Ovary (tissue), 9 donors: ENCODE data around the gene TLNRD1. TPM values are rescaled to one million over a fixed set of nuclear protein-coding genes. Genes with fewer than 3 reads are reported as not detected.

ENCODE experiments used
- DNase-seq, 5 donors: peaks; one replicate each; pipeline ENCODE4 v3.0.0-alpha.2; 2019 to 2020
- H3K27ac ChIP-seq, 2 donors: fragments of 200-600 bp; one replicate each; pipeline versions ENCODE4 v1.5.1 to v1.8.0; 2019 to 2022
- H3K27me3 ChIP-seq: fragments of 200-600 bp; one replicate; pipeline ENCODE4 v1.8.0; 2022
- H3K36me3 ChIP-seq: fragments of 200-600 bp; sonication (generic); one replicate; pipeline ENCODE4 v1.5.1; 2019
- H3K4me1 ChIP-seq: one replicate; pipeline ENCODE4 v1.8.1; 2013; ENCODE audit warnings: mild to moderate bottlenecking, moderate library complexity; ENCODE audit not compliant: insufficient read depth
- H3K4me3 ChIP-seq: fragments of 200-600 bp; sonication (generic); one replicate; pipeline ENCODE4 v1.5.1; 2017
- H3K9me3 ChIP-seq, 2 donors: fragments of 200-600 bp in 1 of 2; sonication (generic) in 1 of 2; one replicate each; pipeline versions ENCODE4 v1.5.1 to v1.8.1; 2013 to 2019; ENCODE audit warnings: mild to moderate bottlenecking in 1 of 2, moderate library complexity in 1 of 2
- CTCF ChIP-seq, 3 donors: fragments of 450-650 bp in 2 of 3; fragments of 200-600 bp in 1 of 3; IDR thresholded peaks; one replicate each; pipeline versions ENCODE4 v1.5.1 to v1.8.0; 2016 to 2022; ENCODE audit warnings: antibody characterized with exemption in 3 of 3, mild to moderate bottlenecking in 1 of 3
- EP300 ChIP-seq: sonication (generic); formaldehyde crosslinking; IDR thresholded peaks from one replicate; pipeline ENCODE4 v1.6.1; 2017; ENCODE audit warnings: antibody characterized with exemption
- POLR2A ChIP-seq: fragments of 450-650 bp; IDR thresholded peaks from one replicate; pipeline ENCODE4 v1.6.1; 2017; ENCODE audit warnings: antibody characterized with exemption, mild to moderate bottlenecking, moderate library complexity
- WGBS, 3 donors: extraction: QIAGEN DNeasy Blood & Tissue Kit in 1 of 3; methylation state at CpG; one replicate each; pipeline versions ENCODE4 v1.1.5 to v1.1.7; 2013 to 2017; 5-methylcytosine and 5-hydroxymethylcytosine counted together
- intact Hi-C, 4 donors: fragments of 100-400 bp; cut with DNase I; formaldehyde crosslinking; loops; one replicate each; pipeline versions ENCODE4 v1.11.0 to v1.15.1; 2022 to 2023
- polyA plus RNA-seq, 2 donors: library from polyadenylated mRNA; stranded (reverse); fragments of 200-250 nt in 1 of 2; fragments of 350-450 nt in 1 of 2; fragmentation: Illumina TruSeq in 1 of 2; extraction: RNeasy Lipid Tissue Mini Kit (QIAGEN cat#74804) in 1 of 2; gene quantifications; one replicate each; pipeline ENCODE4 v1.2.3, GENCODE V29; 2013 to 2014
- total RNA-seq, 7 donors: library from RNA; depleted of rRNA in 2 of 7; stranded (reverse); fragments of >200 nt in 2 of 7; fragmentation: NEBNext Ultra II Directional in 3 of 7; extraction: Animal tissue kit (Norgen Biotek cat#: 25700) in 3 of 7; gene quantifications; one replicate each; pipeline versions ENCODE4 v1.1.0 to v1.2.4, GENCODE V29; 2016 to 2023
- donor health status: DM: no; HTN: no; CAD: no; lungs with moderate emphysema.
- donor health status: DM: no; HTN: no; CAD: no.
- donor health status: Bipolar disorder and iron deficiency.
- donor health status: DM: yes; HTN: yes; CAD: no.
- donor health status: DM: no; HTN: no; CAD: no.
- donor health status: DM: yes; HTN: yes; CAD: no.

The TLNRD1 gene
- total and polyA plus RNA-seq, 9 donors: 4.2 to 15.2 (median 10.3) TPM

- H3K4me1 ChIP-seq: peaks cover 2% of the 10 kb centered on the region
- 91 to 96% (median 91%) methylated on average over 2 of the region's 2 CpGs for WGBS, 3 donors
- H3K27me3 ChIP-seq: no peaks in the 10 kb centered on the region
- H3K36me3 ChIP-seq: no peaks in the 10 kb centered on the region
- DNase-seq: no peak
- intact Hi-C loops: no loop called here
- no peaks in the 10 kb centered on the region for H3K9me3 ChIP-seq
- H3K4me3 ChIP-seq: no peak overlapping the region
- no peak for TF ChIP-seq EP300
- TF ChIP-seq CTCF (IDR thresholded peaks at IDR 0.05): no peak
- no peak for TF ChIP-seq POLR2A
- no peak overlapping the region for H3K27ac ChIP-seq
Measured at GRCh38 chr15:81008312-81008711, 7.6 kb downstream of the TLNRD1 start.

- WGBS, 3 donors: 89 to 91% (median 90%) methylated on average over 4 of the region's 4 CpGs
- no peaks in the 10 kb centered on the region for H3K27me3 ChIP-seq
- H3K4me3 ChIP-seq: no peak overlapping the region
- intact Hi-C loops: no loop called here
- peaks cover 3% of the 10 kb centered on the region for H3K4me1 ChIP-seq
- DNase-seq: no peak
- H3K36me3 ChIP-seq: no peaks in the 10 kb centered on the region
- TF ChIP-seq CTCF (IDR thresholded peaks at IDR 0.05) (no peak), EP300 (no peak), POLR2A (no peak)
- no peak overlapping the region for H3K27ac ChIP-seq
- no peaks in the 10 kb centered on the region for H3K9me3 ChIP-seq
Measured at GRCh38 chr15:81010086-81010485, 9.4 kb downstream of the TLNRD1 start.

- Histone ChIP-seq H3K4me3 (no peak overlapping the region), H3K27me3 (no peaks in the 10 kb centered on the region), H3K4me1 (peaks cover 3% of the 10 kb centered on the region), H3K27ac (no peak overlapping the region), H3K36me3 (no peaks in the 10 kb centered on the region), H3K9me3 (no peaks in the 10 kb centered on the region)
- DNase-seq: no peak
- TF ChIP-seq POLR2A: no peak
- intact Hi-C loops: no loop called here
Measured at GRCh38 chr15:81011593-81011992, 10.9 kb downstream of the TLNRD1 start.

- 94 to 100% (median 96%) methylated on average over 2 of the region's 2 CpGs for WGBS, 3 donors
- intact Hi-C loops: no loop called here
- no peak for TF ChIP-seq POLR2A
- no peak for TF ChIP-seq EP300
Measured at GRCh38 chr15:81012588-81012987, 11.9 kb downstream of the TLNRD1 start.

GRCh38 chr15:81013396-81013929 lies 12.7 kb downstream of the TLNRD1 start:
- WGBS, 3 donors: 76 to 79% (median 78%) methylated on average over 4 of the region's 4 CpGs
- Histone ChIP-seq H3K27ac (no peak overlapping the region), H3K36me3 (no peaks in the 10 kb centered on the region), H3K4me3 (no peak overlapping the region), H3K27me3 (no peaks in the 10 kb centered on the region), H3K4me1 (peaks cover 3% of the 10 kb centered on the region), H3K9me3 (no peaks in the 10 kb centered on the region)
- intact Hi-C loops: no loop called here
- DNase-seq: no peak
- TF ChIP-seq POLR2A: no peak
- TF ChIP-seq EP300: no peak
- TF ChIP-seq CTCF (IDR thresholded peaks at IDR 0.05): no peak

More at GRCh38 chr15:81012588-81012987, 11.9 kb downstream of the TLNRD1 start:
- H3K27ac ChIP-seq: no peak overlapping the region
- no peak for DNase-seq
- peaks cover 3% of the 10 kb centered on the region for H3K4me1 ChIP-seq
- H3K9me3 ChIP-seq: no peaks in the 10 kb centered on the region
- no peak overlapping the region for H3K4me3 ChIP-seq
- no peaks in the 10 kb centered on the region for H3K36me3 ChIP-seq
- no peaks in the 10 kb centered on the region for H3K27me3 ChIP-seq
